ENCODE data around the gene AMDHD2. TPM values are rescaled to one million over a fixed set of nuclear protein-coding genes. Genes with fewer than 3 reads are reported as not detected.
A peak's percentile ranks its signal among the peaks of the same experiment; 100 is the strongest.

Gene AMDHD2
- total RNA-seq, 1 donor from 2014 or later, result 11.7 TPM

GRCh38 chr16:2511996-2512734, 8.0 kb upstream of the AMDHD2 start:
- TF ChIP-seq EZH2 (IDR thresholded peaks at IDR 0.05) (no peak), EZH2phosphoT487 (IDR thresholded peaks at IDR 0.05) (no peak), CTCF (IDR thresholded peaks at IDR 0.05) (no peak)
- Histone ChIP-seq H3K27ac (no peak overlapping the region), H3K4me1 (peaks cover 29% of the 10 kb centered on the region), H4K20me1 (ENCODE audit: low read depth) (peaks cover 29% of the 10 kb centered on the region), H3K4me2 (peak overlapping the region; percentile 99), H3K9ac (no peak overlapping the region), H3K4me3 (no peak overlapping the region), H3K27me3 (no peaks in the 10 kb centered on the region), H3K36me3 (no peaks in the 10 kb centered on the region), H3K9me3 (ENCODE audit: low read depth) (no peaks in the 10 kb centered on the region), H3K79me2 (ENCODE audit: low read depth) (peaks cover 34% of the 10 kb centered on the region), H3F3A (ENCODE audit: low read depth) (peaks cover 14% of the 10 kb centered on the region), H2AFZ (replicated peaks) (no peak overlapping the region)
- Mint-ChIP-seq H3K27me3 (ENCODE audit: insufficient read depth, low read depth) (peaks cover 17% of the 10 kb centered on the region), H3K9me3 (no peaks in the 10 kb centered on the region), H3K36me3 (no peaks in the 10 kb centered on the region), H3K4me3 (peak overlapping the region; percentile 89), H3K27ac (peak overlapping the region; percentile 93), H3K4me1 (peaks cover 47% of the 10 kb centered on the region)
- no peak for DNase-seq (ENCODE audit: low spot score)

- peaks cover 37% of the 10 kb centered on the region for H4K20me1 ChIP-seq (ENCODE audit: low read depth)
- Mint-ChIP-seq H3K9me3 (no peaks in the 10 kb centered on the region), H3K27ac (peak overlapping the region; percentile 93), H3K4me3 (peak overlapping the region; percentile 89), H3K4me1 (peaks cover 51% of the 10 kb centered on the region), H3K36me3 (no peaks in the 10 kb centered on the region), H3K27me3 (ENCODE audit: insufficient read depth, low read depth) (peaks cover 17% of the 10 kb centered on the region)
- peaks cover 41% of the 10 kb centered on the region for H3K79me2 ChIP-seq (ENCODE audit: low read depth)
- TF ChIP-seq CTCF (IDR thresholded peaks at IDR 0.05) (peak; percentile 48), EZH2phosphoT487 (IDR thresholded peaks at IDR 0.05) (no peak), EZH2 (IDR thresholded peaks at IDR 0.05) (no peak)
- no peaks in the 10 kb centered on the region for H3K27me3 ChIP-seq
- H3K4me1 ChIP-seq, result peaks cover 29% of the 10 kb centered on the region
- peak overlapping the region; percentile 99 for H3K4me2 ChIP-seq
- H3K4me3 ChIP-seq, result peak overlapping the region; percentile 99
- peak overlapping the region; percentile 100 for H3K27ac ChIP-seq
- peak; percentile 67 for DNase-seq (ENCODE audit: low spot score)
- no peaks in the 10 kb centered on the region for H3K9me3 ChIP-seq (ENCODE audit: low read depth)
- H3K36me3 ChIP-seq, result no peaks in the 10 kb centered on the region
- H3F3A ChIP-seq (ENCODE audit: low read depth), result peaks cover 14% of the 10 kb centered on the region
- peak overlapping the region; percentile 98 for H3K9ac ChIP-seq
- H2AFZ ChIP-seq (replicated peaks), result peak overlapping the region; percentile 43
These were observed 7.3 kb upstream of the AMDHD2 start for GRCh38 chr16:2512735-2513404.

GRCh38 chr16:2513405-2514332, 6.5 kb upstream of the AMDHD2 start, which contains the start of gene ATP6V0C:
Gene ATP6V0C, plus strand, starts transcription at chr16:2513952. Its CDS starts 152 bp downstream, at chr16:2514104.
- Mint-ChIP-seq H3K4me1 (peaks cover 51% of the 10 kb centered on the region), H3K27ac (peak within 1 kb of the TSS; percentile 93), H3K36me3 (no peaks in the 10 kb centered on the region), H3K4me3 (peak within 1 kb of the TSS; percentile 93), H3K9me3 (no peaks in the 10 kb centered on the region), H3K27me3 (ENCODE audit: insufficient read depth, low read depth) (peaks cover 15% of the 10 kb centered on the region)
- H3K4me1 ChIP-seq, result peaks cover 29% of the 10 kb centered on the region
- no peak for TF ChIP-seq CTCF (IDR thresholded peaks at IDR 0.05)
- no peak for TF ChIP-seq EZH2 (IDR thresholded peaks at IDR 0.05)
- peak within 1 kb of the TSS; percentile 98 for H3K9ac ChIP-seq
- H3K9me3 ChIP-seq (ENCODE audit: low read depth), result no peaks in the 10 kb centered on the region
- H3F3A ChIP-seq (ENCODE audit: low read depth), result peaks cover 22% of the 10 kb centered on the region
- DNase-seq (ENCODE audit: low spot score), result peak; percentile 97
- peak within 1 kb of the TSS; percentile 43 for H2AFZ ChIP-seq (replicated peaks)
- H3K4me2 ChIP-seq, result peak within 1 kb of the TSS; percentile 99
- peak within 1 kb of the TSS; percentile 99 for H3K4me3 ChIP-seq
- H3K36me3 ChIP-seq, result no peaks in the 10 kb centered on the region
- H3K27ac ChIP-seq, result peak within 1 kb of the TSS; percentile 100
- no peaks in the 10 kb centered on the region for H3K27me3 ChIP-seq
- peaks cover 45% of the 10 kb centered on the region for H4K20me1 ChIP-seq (ENCODE audit: low read depth)
- H3K79me2 ChIP-seq (ENCODE audit: low read depth), result peaks cover 49% of the 10 kb centered on the region
